ENCODE data around the gene MARF1. TPM values are rescaled to one million over a fixed set of nuclear protein-coding genes. Genes with fewer than 3 reads are reported as not detected.
"Not testable (repeated sequence)": the region's sequence is repeated elsewhere in the genome, so short reads cannot be mapped to it uniquely, and the experiment has no call there.

Gene MARF1
- total RNA-seq, 1 donor from 2014 or later, result 46.0 TPM

DNA sequence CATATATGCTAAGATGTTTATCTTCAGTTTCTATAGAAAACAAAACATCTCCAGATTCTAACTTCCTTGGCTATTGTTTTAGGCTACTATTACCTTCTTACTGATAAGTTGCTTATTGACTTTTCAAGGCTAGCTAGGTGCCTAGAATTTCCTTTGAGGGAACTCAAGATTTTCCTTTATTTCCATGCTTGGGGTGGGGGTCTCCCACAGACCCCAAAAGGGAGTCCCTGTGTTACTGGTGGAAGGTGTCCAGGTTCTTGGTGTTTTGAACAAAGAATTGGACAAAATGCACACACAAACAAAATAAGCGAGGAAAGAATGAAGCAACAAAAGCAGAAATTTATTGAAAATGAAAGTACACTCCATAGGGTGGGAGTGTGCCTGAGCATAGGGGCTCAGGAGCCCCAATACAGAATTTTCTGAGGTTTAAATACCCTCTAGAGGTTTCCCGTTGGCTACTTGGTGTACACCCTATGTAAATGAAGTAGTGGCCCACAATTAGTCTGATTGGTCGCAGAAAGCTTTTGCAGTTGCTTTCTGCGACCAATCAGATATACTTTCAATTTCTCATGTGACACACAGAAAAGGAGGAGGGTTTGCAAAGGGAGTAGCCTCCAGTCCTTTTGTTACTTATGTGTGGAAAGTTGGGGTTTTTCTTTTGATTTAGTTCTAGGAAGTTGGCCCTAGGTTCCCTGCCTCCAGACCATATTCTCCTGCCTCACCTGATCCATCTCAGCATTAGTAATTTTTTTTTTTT lies 67.5 kb downstream of the MARF1 start:
- intact Hi-C loops (cut with micrococcal nuclease), result no loop called here
- Histone ChIP-seq H3K4me1 (peaks cover 12% of the 10 kb centered on the region), H3K27me3 (ENCODE audit: low read depth) (no peaks in the 10 kb centered on the region), H3K4me3 (no peak overlapping the region), H3K27ac (replicated peaks) (peak overlapping the region; percentile 44), H3K36me3 (no peaks in the 10 kb centered on the region), H3K9me3 (replicated peaks) (no peaks in the 10 kb centered on the region)
- TF ChIP-seq, protein P1, sequence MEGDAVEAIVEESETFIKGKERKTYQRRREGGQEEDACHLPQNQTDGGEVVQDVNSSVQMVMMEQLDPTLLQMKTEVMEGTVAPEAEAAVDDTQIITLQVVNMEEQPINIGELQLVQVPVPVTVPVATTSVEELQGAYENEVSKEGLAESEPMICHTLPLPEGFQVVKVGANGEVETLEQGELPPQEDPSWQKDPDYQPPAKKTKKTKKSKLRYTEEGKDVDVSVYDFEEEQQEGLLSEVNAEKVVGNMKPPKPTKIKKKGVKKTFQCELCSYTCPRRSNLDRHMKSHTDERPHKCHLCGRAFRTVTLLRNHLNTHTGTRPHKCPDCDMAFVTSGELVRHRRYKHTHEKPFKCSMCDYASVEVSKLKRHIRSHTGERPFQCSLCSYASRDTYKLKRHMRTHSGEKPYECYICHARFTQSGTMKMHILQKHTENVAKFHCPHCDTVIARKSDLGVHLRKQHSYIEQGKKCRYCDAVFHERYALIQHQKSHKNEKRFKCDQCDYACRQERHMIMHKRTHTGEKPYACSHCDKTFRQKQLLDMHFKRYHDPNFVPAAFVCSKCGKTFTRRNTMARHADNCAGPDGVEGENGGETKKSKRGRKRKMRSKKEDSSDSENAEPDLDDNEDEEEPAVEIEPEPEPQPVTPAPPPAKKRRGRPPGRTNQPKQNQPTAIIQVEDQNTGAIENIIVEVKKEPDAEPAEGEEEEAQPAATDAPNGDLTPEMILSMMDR (IDR thresholded peaks at IDR 0.05; ENCODE audit: borderline replicate concordance), result no peak
- DNase-seq, result no peak

GRCh38 chr16:15574614-15574948 lies 68.4 kb downstream of the MARF1 start:
- H3K36me3 ChIP-seq, result no peaks in the 10 kb centered on the region
- intact Hi-C loops (cut with micrococcal nuclease), result no loop called here
- TF ChIP-seq, protein P1 (IDR thresholded peaks at IDR 0.05; ENCODE audit: borderline replicate concordance), result no peak
- H3K4me1 ChIP-seq, result peaks cover 12% of the 10 kb centered on the region
- no peak overlapping the region for H3K4me3 ChIP-seq
- DNase-seq, result no peak
- H3K27me3 ChIP-seq (ENCODE audit: low read depth), result no peaks in the 10 kb centered on the region
- H3K27ac ChIP-seq (replicated peaks), result no peak overlapping the region
- H3K9me3 ChIP-seq (replicated peaks), result no peaks in the 10 kb centered on the region

GRCh38 chr16:15573896-15574613 lies 68.9 kb downstream of the MARF1 start:
- peaks cover 12% of the 10 kb centered on the region for H3K4me1 ChIP-seq
- not testable (repeated sequence) for H3K4me3 ChIP-seq, H3K36me3 ChIP-seq

GRCh38 chr16:15573274-15573895 lies 69.6 kb downstream of the MARF1 start:
- intact Hi-C loops (cut with micrococcal nuclease), result no loop called here
- DNase-seq, result no peak
- TF ChIP-seq, protein P1 (IDR thresholded peaks at IDR 0.05; ENCODE audit: borderline replicate concordance), result no peak
- H3K9me3 ChIP-seq (replicated peaks), result no peaks in the 10 kb centered on the region
- no peak overlapping the region for H3K27ac ChIP-seq (replicated peaks)
- no peaks in the 10 kb centered on the region for H3K27me3 ChIP-seq (ENCODE audit: low read depth)
- peaks cover 5% of the 10 kb centered on the region for H3K36me3 ChIP-seq
- H3K4me3 ChIP-seq, result no peak overlapping the region
- H3K4me1 ChIP-seq, result peaks cover 12% of the 10 kb centered on the region

More at GRCh38 chr16:15573896-15574613, 68.9 kb downstream of the MARF1 start:
- H3K27me3 ChIP-seq (ENCODE audit: low read depth); H3K9me3 ChIP-seq (replicated peaks); H3K27ac ChIP-seq (replicated peaks); intact Hi-C loops (cut with micrococcal nuclease); DNase-seq: not testable (repeated sequence)

GRCh38 chr16:15572329-15573001 lies 70.5 kb downstream of the MARF1 start:
- H3K9me3 ChIP-seq (replicated peaks), result no peaks in the 10 kb centered on the region
- intact Hi-C loops (cut with micrococcal nuclease), result no loop called here
- TF ChIP-seq, protein P1 (IDR thresholded peaks at IDR 0.05; ENCODE audit: borderline replicate concordance), result no peak
- peaks cover 9% of the 10 kb centered on the region for H3K36me3 ChIP-seq
- no peak overlapping the region for H3K4me3 ChIP-seq
- no peak for DNase-seq
- H3K27me3 ChIP-seq (ENCODE audit: low read depth), result no peaks in the 10 kb centered on the region
- H3K4me1 ChIP-seq, result peaks cover 12% of the 10 kb centered on the region
- no peak overlapping the region for H3K27ac ChIP-seq (replicated peaks)

Measured in left ventricle myocardium inferior (tissue), 1 donor.